Large intestine (tissue), 3 donors: ENCODE results near the gene MCUR1. TPM values are rescaled to one million over a fixed set of nuclear protein-coding genes. Genes with fewer than 3 reads are reported as not detected.

ENCODE experiments used
- DNase-seq, 2 donors: peaks; one replicate each; pipeline versions ENCODE4 v3.0.0 to v3.0.0-alpha.2; 2013
- H3K27ac ChIP-seq: one replicate; pipeline ENCODE4 v1.5.1; 2013; ENCODE audit warnings: low read length
- H3K27me3 ChIP-seq: 2 replicates; pipeline ENCODE4 v1.6.1; 2013; ENCODE audit warnings: low read length; ENCODE audit not compliant: control insufficient read depth, insufficient read depth
- H3K36me3 ChIP-seq: 2 replicates; pipeline ENCODE4 v1.6.1; 2013; ENCODE audit warnings: low read length; ENCODE audit not compliant: control insufficient read depth, insufficient read depth
- H3K4me1 ChIP-seq: one replicate; pipeline ENCODE4 v1.6.1; 2013; ENCODE audit warnings: low read length; ENCODE audit not compliant: control insufficient read depth, insufficient read depth
- H3K4me3 ChIP-seq: one replicate; pipeline ENCODE4 v1.5.1; 2013; ENCODE audit warnings: low read length
- H3K9me3 ChIP-seq: one replicate; pipeline ENCODE4 v1.6.1; 2013; ENCODE audit warnings: mild to moderate bottlenecking, low read depth, low read length, moderate library complexity; ENCODE audit not compliant: control insufficient read depth
- WGBS: methylation state at CpG from one replicate; pipeline ENCODE4 v1.1.5; 2013; ENCODE audit warnings: low lambda C conversion rate; ENCODE audit not compliant: insufficient coverage; 5-methylcytosine and 5-hydroxymethylcytosine counted together
- polyA plus RNA-seq: library from polyadenylated mRNA; unstranded; fragments of 120-200 nt; gene quantifications from one replicate; pipeline ENCODE4 v1.2.1, GENCODE V29; 2013

Gene MCUR1
- polyA plus RNA-seq, 1 donor = 27.1 TPM

GRCh38 chr6:13743736-13744127, 70.6 kb downstream of the MCUR1 start:
- no peak overlapping the region for H3K4me3 ChIP-seq
- no peak for DNase-seq
- H3K36me3 ChIP-seq = no peaks in the 10 kb centered on the region
- no peak overlapping the region for H3K27ac ChIP-seq
- H3K9me3 ChIP-seq = peaks cover 8% of the 10 kb centered on the region
- WGBS = no CpG with 5 or more reads among the region's 7 CpGs
- no peaks in the 10 kb centered on the region for H3K4me1 ChIP-seq
- no peaks in the 10 kb centered on the region for H3K27me3 ChIP-seq

- Histone ChIP-seq H3K4me1 (no peaks in the 10 kb centered on the region), H3K36me3 (no peaks in the 10 kb centered on the region), H3K27me3 (no peaks in the 10 kb centered on the region), H3K27ac (no peak overlapping the region), H3K9me3 (peaks cover 8% of the 10 kb centered on the region), H3K4me3 (no peak overlapping the region)
- no peak for DNase-seq
- no CpG with 5 or more reads among the region's 56 CpGs for WGBS
Observed at GRCh38 chr6:13742961-13743735, 71.2 kb downstream of the MCUR1 start.

GRCh38 chr6:13741365-13741764, 73.0 kb downstream of the MCUR1 start:
- H3K36me3 ChIP-seq = no peaks in the 10 kb centered on the region
- no peak overlapping the region for H3K27ac ChIP-seq
- DNase-seq = no peak
- no peaks in the 10 kb centered on the region for H3K27me3 ChIP-seq
- peaks cover 8% of the 10 kb centered on the region for H3K9me3 ChIP-seq
- WGBS = 88% methylated on average over 1 of the region's 4 CpGs
- H3K4me3 ChIP-seq = no peak overlapping the region
- no peaks in the 10 kb centered on the region for H3K4me1 ChIP-seq

Other genes starting within 250 kb of the MCUR1 start
- 13.4 TPM for gene SIRT5, start 240.0 kb downstream of the MCUR1 start, polyA plus RNA-seq
- 67.2 TPM for gene NOL7, start 199.2 kb downstream of the MCUR1 start, polyA plus RNA-seq
- gene RANBP9, start 102.7 kb downstream of the MCUR1 start, polyA plus RNA-seq = 27.8 TPM
- 1.6 TPM for gene RNF182, start 110.4 kb upstream of the MCUR1 start, polyA plus RNA-seq